Endothelial cell of umbilical vein (primary cell): Measurements from ENCODE around the gene ARL8A. TPM values are rescaled to one million over a fixed set of nuclear protein-coding genes. Genes with fewer than 3 reads are reported as not detected.

ENCODE experiments used
- BruUV-seq: library from RNA; stranded (reverse); fragments of 400-500 nt; replicated peaks from 2 replicates; lab custom pipeline; 2021; lab: Mats Ljungman, UMichigan
- CTCF ChIA-PET: fragments of 300-600, 350-600 bp; sonication (Branson Sonifier 250); formaldehyde crosslinking; loops from one replicate; lab custom pipeline; 2021; ENCODE audit warnings: antibody characterized with exemption, inconsistent platforms; lab: Charles Lee
- POLR2A ChIA-PET: fragments of 300-600, 350-600 bp; sonication (Branson Sonifier 250); formaldehyde crosslinking; loops from one replicate; lab custom pipeline; 2021; ENCODE audit warnings: antibody characterized with exemption, inconsistent platforms; lab: Charles Lee
- DNase-seq: peaks from one replicate; pipeline ENCODE4 v3.0.0-alpha.2; 2011; ENCODE audit warnings: low read depth, low spot score
- FAIRE-seq: peaks from 2 replicates; lab custom pipeline; 2011; peaks lifted over from hg19 to GRCh38; lab: Jason Lieb, UNC
- H2AFZ ChIP-seq: 2 replicates; pipeline ENCODE4 v1.6.0; 2012; ENCODE audit warnings: low read depth, low read length, control low read depth, inconsistent platforms
- H3K27ac ChIP-seq: 2 replicates; pipeline ENCODE4 v1.5.1; 2011; ENCODE audit warnings: low read depth, mild to moderate bottlenecking, control low read depth, low read length, moderate library complexity; ENCODE audit not compliant: insufficient read depth
- H3K27me3 ChIP-seq, 2 experiments: 2 replicates each; pipeline versions ENCODE4 v1.6.0 to v1.6.1; 2011; ENCODE audit warnings: low read length in 2 of 2, mixed read lengths in 1 of 2; ENCODE audit not compliant: control insufficient read depth in 2 of 2, insufficient read depth in 2 of 2
- H3K36me3 ChIP-seq, 2 experiments: 2 replicates in 1 of 2; 3 replicates in 1 of 2; pipeline ENCODE4 v1.5.1; 2011; ENCODE audit warnings: low read length in 2 of 2, mild to moderate bottlenecking in 1 of 2, moderate library complexity in 1 of 2; ENCODE audit not compliant: control insufficient read depth in 2 of 2, insufficient read depth in 2 of 2; ENCODE audit errors: extremely low read depth in 1 of 2
- H3K4me1 ChIP-seq: 3 replicates; pipeline ENCODE4 v1.5.1; 2011; ENCODE audit warnings: mild to moderate bottlenecking, low read length; ENCODE audit not compliant: control insufficient read depth, insufficient read depth; ENCODE audit errors: extremely low read depth
- H3K4me2 ChIP-seq: 2 replicates; pipeline ENCODE4 v1.6.1; 2011; ENCODE audit warnings: low read length, control low read depth, mixed read lengths; ENCODE audit not compliant: insufficient read depth
- H3K4me3 ChIP-seq, 3 experiments: fragments of 200-600 bp in 1 of 3; sonication (generic), shearing (Covaris generic) in 1 of 3; replicated peaks in 1 of 3; 2 replicates each; pipeline ENCODE4 v1.5.1; 2011 to 2016; ENCODE audit warnings: control low read depth in 3 of 3, low read length in 3 of 3, mild to moderate bottlenecking in 2 of 3, inconsistent platforms in 1 of 3, low read depth in 1 of 3, moderate library complexity in 1 of 3; ENCODE audit not compliant: insufficient read depth in 1 of 3
- H3K79me2 ChIP-seq: 2 replicates; pipeline ENCODE4 v1.6.0; 2012; ENCODE audit warnings: low read length, inconsistent platforms; ENCODE audit not compliant: control insufficient read depth, insufficient read depth
- H3K9ac ChIP-seq: replicated peaks from 2 replicates; pipeline ENCODE3; 2011; ENCODE audit warnings: low read length, control low read depth; ENCODE audit not compliant: insufficient read depth; ENCODE audit errors: extremely low read depth
- H3K9me1 ChIP-seq: replicated peaks from 3 replicates; pipeline ENCODE4 v1.6.0; 2011; ENCODE audit warnings: mild to moderate bottlenecking, low read length; ENCODE audit not compliant: control insufficient read depth, insufficient read depth; ENCODE audit errors: extremely low read depth
- H3K9me3 ChIP-seq: replicated peaks from 2 replicates; pipeline ENCODE4 v1.5.1; 2012; ENCODE audit warnings: low read length, inconsistent platforms; ENCODE audit not compliant: control insufficient read depth, insufficient read depth
- H4K20me1 ChIP-seq: replicated peaks from 2 replicates; pipeline ENCODE3; 2011; ENCODE audit warnings: mild to moderate bottlenecking, low read length; ENCODE audit not compliant: control insufficient read depth, insufficient read depth; ENCODE audit errors: extremely low read depth
- CTCF ChIP-seq, 2 donors: IDR thresholded peaks; 1 replicate in 1 of 2; 2 replicates in 1 of 2; pipeline ENCODE4 v1.5.1; 2011; ENCODE audit warnings: low read length in 2 of 2, mild to moderate bottlenecking in 2 of 2, moderate library complexity in 2 of 2, control low read depth in 1 of 2, inconsistent platforms in 1 of 2, low read depth in 1 of 2; ENCODE audit not compliant: insufficient read depth in 1 of 2; ENCODE audit errors: extremely low read depth in 1 of 2
- EZH2 ChIP-seq: IDR thresholded peaks from 2 replicates; pipeline ENCODE4 v1.6.1; 2012; ENCODE audit warnings: borderline replicate concordance, low read depth, mild to moderate bottlenecking, moderate library complexity, low read length, inconsistent platforms; ENCODE audit not compliant: severe bottlenecking
- FOS ChIP-seq: IDR thresholded peaks from 2 replicates; pipeline ENCODE4 v1.6.1; 2011; ENCODE audit warnings: mild to moderate bottlenecking, low read length, moderate library complexity, borderline replicate concordance; ENCODE audit not compliant: insufficient read depth
- GATA2 ChIP-seq: IDR thresholded peaks from 2 replicates; pipeline ENCODE4 v1.7.0; 2011; ENCODE audit warnings: low read depth, mild to moderate bottlenecking, moderate library complexity, mixed read lengths, low read length; ENCODE audit not compliant: insufficient read length, insufficient read depth
- JUN ChIP-seq: IDR thresholded peaks from 2 replicates; pipeline ENCODE4 v1.6.1; 2011; ENCODE audit warnings: borderline replicate concordance, low read depth; ENCODE audit not compliant: insufficient read length, insufficient read depth
- MAX ChIP-seq: IDR thresholded peaks from 2 replicates; pipeline ENCODE4 v1.6.1; 2011; ENCODE audit not compliant: insufficient read depth, insufficient read length
- MYC ChIP-seq: IDR thresholded peaks from one replicate; pipeline ENCODE4 v1.6.1; 2011; ENCODE audit warnings: mild to moderate bottlenecking, low read depth, low read length
- POLR2A ChIP-seq: IDR thresholded peaks from 2 replicates; pipeline ENCODE4 v1.6.1; 2012; ENCODE audit warnings: low read depth, mild to moderate bottlenecking, control low read depth, low read length
- POLR2AphosphoS5 ChIP-seq: IDR thresholded peaks from 2 replicates; pipeline ENCODE4 v1.6.1; 2012; ENCODE audit warnings: low read depth, mild to moderate bottlenecking, control low read depth, low read length, moderate library complexity; ENCODE audit not compliant: insufficient read depth
- dilution Hi-C: fragments of 300-500 bp; cut with MboI; formaldehyde crosslinking; loops from one replicate; pipeline ENCODE4 v1.15.0; 2019; ENCODE audit warnings: low sequenced_read_pairs; ENCODE audit not compliant: extremely low pct_ligation_motif_present
- intact Hi-C: fragments of 100-400 bp; cut with micrococcal nuclease; formaldehyde crosslinking; loops from one replicate; pipeline ENCODE4 v1.10.0; 2022
- polyA plus RNA-seq, 4 experiments: library from polyadenylated mRNA; depleted of rRNA in 3 of 4; stranded (reverse) in 3 of 4; unstranded in 1 of 4; fragments of >200 nt; gene quantifications; 2 replicates each; pipeline versions ENCODE4 v1.2.1 to v1.2.3, GENCODE V29; 2011 to 2012; ENCODE audit warnings: missing spikeins in 1 of 4
- total RNA-seq: library from RNA; stranded (reverse); gene quantifications from 2 replicates; pipeline ENCODE4 v1.2.3, GENCODE V29; 2021

The ARL8A gene
- total and polyA plus RNA-seq, 2 donors (not counting 3 experiments of a cell fraction or from before 2014, with no cell fraction given): 54.3 to 69.5 TPM

- TF ChIP-seq POLR2AphosphoS5: no peak
- no peak for TF ChIP-seq EZH2
- TF ChIP-seq MYC: no peak
- FAIRE-seq (peak; percentile 73), DNase-seq (no peak)
- ChIA-PET CTCF (interaction anchor here (1.6 kb wide), 1 partner anchor 16 kb away, joined by 4 read pairs; no protein-coding TSS in a partner anchor), POLR2A (no interaction called here)
- Histone ChIP-seq H3K9me3 (no peaks in the 10 kb centered on the region), H2AFZ (peak overlapping the region; percentile 79), H3K27me3 (no peaks in the 10 kb centered on the region), H4K20me1 (no peaks in the 10 kb centered on the region), H3K9ac (no peak overlapping the region), H3K4me3 (no peak overlapping the region), H3K27ac (no peak overlapping the region), H3K4me1 (peaks cover 15% of the 10 kb centered on the region), H3K79me2 (no peaks in the 10 kb centered on the region), H3K9me1 (no peaks in the 10 kb centered on the region), H3K4me2 (no peak overlapping the region), H3K36me3 (no peaks in the 10 kb centered on the region)
- dilution Hi-C loops (no loop called here), intact Hi-C loops (no loop called here)
- BruUV-seq: no TSS peak
These were observed 15.2 kb upstream of the ARL8A start for GRCh38 chr1:202159534-202160371.

GRCh38 chr1:202158810-202159533, 14.4 kb upstream of the ARL8A start:
- Histone ChIP-seq H4K20me1 (no peaks in the 10 kb centered on the region), H3K79me2 (no peaks in the 10 kb centered on the region), H3K27ac (no peak overlapping the region), H3K9me3 (no peaks in the 10 kb centered on the region), H2AFZ (no peak overlapping the region), H3K4me1 (peaks cover 18% of the 10 kb centered on the region), H3K4me2 (no peak overlapping the region), H3K9me1 (no peaks in the 10 kb centered on the region), H3K27me3 (no peaks in the 10 kb centered on the region), H3K36me3 (no peaks in the 10 kb centered on the region), H3K4me3 (no peak overlapping the region), H3K9ac (no peak overlapping the region)
- peak; percentile 33 for FAIRE-seq
- DNase-seq: no peak
- intact Hi-C loops (no loop called here), dilution Hi-C loops (no loop called here)
- TF ChIP-seq FOS: no peak
- no peak for TF ChIP-seq GATA2
- TF ChIP-seq MYC: no peak
- TF ChIP-seq POLR2AphosphoS5: no peak
- no peak for TF ChIP-seq JUN
- no peak for TF ChIP-seq MAX
- no peak for TF ChIP-seq POLR2A
- TF ChIP-seq EZH2: no peak
- TF ChIP-seq CTCF (IDR thresholded peaks at IDR 0.05; ENCODE audit: extremely low read depth in 1 of 2, insufficient read depth in 1 of 2, low read depth in 1 of 2, low read length in 2 of 2): no peak
- BruUV-seq: no TSS peak
- ChIA-PET POLR2A (no interaction called here), CTCF (no interaction called here)
